C4-2B (cell line): ENCODE measurements around the gene COQ8A.

Experiments used
- CTCF ChIP-seq: fragments of 450-650 bp; conservative IDR thresholded peaks from 2 replicates; pipeline ENCODE4 v1.5.1; 2017; ENCODE audit warnings: mild to moderate bottlenecking
- ZFX ChIP-seq: fragments of 450-650 bp; IDR thresholded peaks from 2 replicates; pipeline ENCODE4 v1.6.1; 2017

- TF ChIP-seq CTCF (no peak), ZFX (no peak)
Measured at GRCh38 chr1:226976978-226977642, 37.0 kb downstream of the COQ8A start.
